Stimulated activated CD4-positive, alpha-beta T cell treated with anti-CD3 and anti-CD28 coated beads, Interleukin-1b, Interleukin-23, amount 100 ng/mL, for 48 hours (primary cell): ENCODE results near the gene TEFM.
"Not testable (repeated sequence)": the region's sequence is repeated elsewhere in the genome, so short reads cannot be mapped to it uniquely, and the experiment has no call there.

Experiments
- DNase-seq: peaks from one replicate; pipeline ENCODE4 v3.0.0-alpha.2; 2020

The TEFM gene, protein sequence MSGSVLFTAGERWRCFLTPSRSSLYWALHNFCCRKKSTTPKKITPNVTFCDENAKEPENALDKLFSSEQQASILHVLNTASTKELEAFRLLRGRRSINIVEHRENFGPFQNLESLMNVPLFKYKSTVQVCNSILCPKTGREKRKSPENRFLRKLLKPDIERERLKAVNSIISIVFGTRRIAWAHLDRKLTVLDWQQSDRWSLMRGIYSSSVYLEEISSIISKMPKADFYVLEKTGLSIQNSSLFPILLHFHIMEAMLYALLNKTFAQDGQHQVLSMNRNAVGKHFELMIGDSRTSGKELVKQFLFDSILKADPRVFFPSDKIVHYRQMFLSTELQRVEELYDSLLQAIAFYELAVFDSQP

DNA sequence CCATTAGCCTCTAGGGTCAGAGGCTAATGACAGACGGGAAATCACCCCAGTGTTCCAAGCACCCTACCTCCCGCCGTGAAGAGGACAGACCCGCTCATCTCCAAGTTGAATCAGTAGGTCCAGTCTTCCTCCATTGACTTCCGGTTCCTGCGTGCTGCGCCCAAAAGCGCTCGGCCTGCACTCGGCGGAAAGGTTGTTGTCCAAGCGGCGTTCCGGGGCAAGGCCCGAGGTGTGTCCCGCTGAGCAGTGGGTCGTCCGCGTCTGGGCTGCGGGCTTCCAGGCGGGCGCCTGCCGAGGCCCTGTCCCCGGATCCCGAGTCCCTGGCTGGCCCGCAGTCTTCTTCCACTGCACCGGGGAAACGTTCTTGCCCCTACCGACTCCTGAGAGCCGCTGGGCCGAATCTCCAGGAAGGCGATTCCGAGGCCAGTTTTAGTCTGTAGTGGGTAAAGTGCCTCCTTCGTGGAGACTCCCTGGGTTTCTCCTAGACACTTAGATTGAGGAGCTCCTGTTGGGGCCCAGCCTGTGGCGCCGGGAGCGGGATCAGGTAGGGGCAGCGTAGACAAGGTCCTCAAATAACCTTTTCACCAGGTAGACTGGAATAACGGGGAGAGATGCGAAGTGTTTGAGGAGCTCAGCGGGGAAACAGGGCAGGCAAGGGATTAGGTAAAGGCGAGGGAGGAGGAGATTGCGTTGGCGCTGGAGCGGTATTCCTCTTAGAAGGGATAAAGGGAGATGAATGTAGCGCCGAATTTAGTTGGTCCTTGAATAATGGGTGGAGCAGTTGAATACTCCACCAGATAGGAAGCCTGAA is at the start of gene TEFM:
TEFM (minus strand) TSS at position 138 of the 811 bp plus-strand sequence; CDS start at position 98, 40 bp downstream.
- DNase-seq = peak; percentile 92

DNA sequence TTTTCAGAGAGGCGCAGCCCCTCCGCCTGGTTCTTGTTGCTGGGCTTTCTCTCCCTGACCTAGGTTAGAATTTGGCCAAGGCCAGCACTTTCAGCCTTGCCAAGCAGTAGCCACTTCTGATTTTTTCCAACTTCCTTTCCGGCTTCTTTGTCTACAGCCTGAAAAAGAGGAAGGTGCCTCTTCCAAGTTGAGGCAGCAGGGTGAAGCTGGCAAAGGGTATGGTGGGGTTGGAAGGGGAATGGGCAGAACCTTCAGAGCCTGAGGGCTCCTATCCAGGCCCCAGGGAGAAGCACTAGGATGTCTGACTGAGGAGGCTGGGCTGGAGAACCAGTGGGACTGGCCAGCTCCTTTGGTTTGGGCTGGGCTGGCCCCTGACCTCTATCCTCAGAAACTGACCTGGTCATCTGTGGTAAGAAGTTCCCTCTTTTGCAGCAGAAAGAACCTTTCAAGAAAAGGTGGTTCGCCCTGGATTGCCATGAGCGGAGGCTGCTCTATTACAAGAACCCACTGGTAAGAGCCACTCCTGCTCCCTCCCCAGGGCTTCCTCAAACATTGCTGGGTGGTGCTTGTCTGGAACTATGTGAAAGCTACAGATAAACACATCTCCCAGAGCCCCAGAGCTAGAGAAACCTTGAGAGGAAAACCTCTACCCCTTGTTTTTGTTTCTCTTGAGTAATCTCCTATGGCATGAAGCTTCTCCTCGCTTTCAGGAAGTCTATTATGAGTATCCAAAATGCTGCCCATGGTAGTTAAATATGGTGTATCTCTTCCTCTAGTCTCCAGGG is 48.2 kb upstream of the TEFM start:
- DNase-seq = no peak

DNA sequence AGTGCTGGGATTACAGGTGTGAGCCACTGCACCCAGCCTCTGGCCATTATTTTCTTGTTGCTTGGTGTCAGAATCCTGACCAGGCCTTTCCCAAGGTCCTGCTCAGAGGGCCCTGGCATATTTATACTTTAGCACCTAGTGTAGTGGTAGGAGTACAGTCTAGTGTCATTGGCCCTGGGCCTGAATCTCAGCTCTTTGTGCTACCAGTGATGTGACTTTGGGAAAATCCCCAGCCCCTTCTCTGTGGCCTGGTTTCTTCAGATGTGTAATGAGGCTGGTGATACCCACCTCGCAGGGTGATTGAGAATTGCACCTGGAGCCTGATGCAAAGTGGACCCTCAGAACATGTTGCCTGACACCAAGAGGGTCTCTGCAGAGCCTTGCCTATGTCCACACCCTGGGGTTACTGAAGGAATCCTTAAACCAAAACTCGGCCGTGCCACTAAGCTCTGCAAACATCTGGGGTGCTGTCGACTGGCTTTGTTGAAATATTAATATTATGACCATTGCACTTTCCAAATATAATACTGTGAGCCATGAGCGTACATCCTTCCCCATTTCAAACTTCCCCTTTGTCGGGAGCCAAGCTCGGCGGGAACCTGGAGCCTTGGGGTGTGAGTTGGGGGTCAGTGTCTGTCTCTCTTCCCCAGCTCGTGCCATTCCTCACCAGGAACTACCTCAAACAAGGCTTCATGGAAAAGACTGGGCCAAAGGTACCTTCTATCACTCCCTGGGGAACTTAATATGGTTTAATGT is 46.8 kb upstream of the TEFM start:
- no peak for DNase-seq

- DNase-seq = no peak
Measured at GRCh38 chr17:30950669-30951399, 44.8 kb upstream of the TEFM start.

GRCh38 chr17:30950189-30950588 is 44.2 kb upstream of the TEFM start:
- no peak for DNase-seq

- no peak for DNase-seq
Measured at GRCh38 chr17:30947796-30948195, 41.8 kb upstream of the TEFM start.

DNA sequence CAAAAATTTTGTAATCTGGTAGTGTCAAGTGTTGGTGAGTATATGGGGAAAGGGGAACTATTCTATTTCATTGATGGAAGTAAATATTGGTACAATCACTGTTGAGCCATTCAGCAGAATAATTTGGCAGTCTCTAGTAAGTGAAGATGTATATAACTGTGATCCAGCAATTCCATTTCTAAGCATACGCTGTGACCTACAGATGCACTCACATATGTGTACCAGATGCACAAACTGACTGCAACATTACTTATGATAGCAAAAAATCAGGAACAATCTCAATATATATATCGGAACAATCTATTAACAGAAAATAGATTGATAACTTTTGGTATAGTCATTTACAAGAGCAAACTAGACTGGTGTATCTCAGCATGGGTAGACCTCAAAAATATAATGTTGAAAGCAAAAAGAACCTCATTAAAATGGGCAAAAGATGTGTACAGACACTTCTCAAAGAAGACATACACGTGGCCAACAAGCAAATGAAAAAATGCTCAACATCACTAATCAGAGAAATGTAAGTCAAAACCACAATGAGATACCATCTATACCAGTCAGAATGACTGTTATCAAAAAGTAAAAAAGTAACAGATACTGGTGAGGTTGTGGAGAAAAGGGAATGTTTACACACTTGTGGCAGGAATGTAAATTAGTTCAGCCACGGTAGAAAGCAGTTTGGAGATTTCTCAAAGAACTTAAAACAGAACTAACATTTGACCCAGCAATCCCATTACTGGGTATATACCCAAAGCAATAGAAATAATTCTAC is 36.5 kb upstream of the TEFM start:
- no peak for DNase-seq

GRCh38 chr17:30939051-30939689 is 33.1 kb upstream of the TEFM start:
- no peak for DNase-seq

DNA sequence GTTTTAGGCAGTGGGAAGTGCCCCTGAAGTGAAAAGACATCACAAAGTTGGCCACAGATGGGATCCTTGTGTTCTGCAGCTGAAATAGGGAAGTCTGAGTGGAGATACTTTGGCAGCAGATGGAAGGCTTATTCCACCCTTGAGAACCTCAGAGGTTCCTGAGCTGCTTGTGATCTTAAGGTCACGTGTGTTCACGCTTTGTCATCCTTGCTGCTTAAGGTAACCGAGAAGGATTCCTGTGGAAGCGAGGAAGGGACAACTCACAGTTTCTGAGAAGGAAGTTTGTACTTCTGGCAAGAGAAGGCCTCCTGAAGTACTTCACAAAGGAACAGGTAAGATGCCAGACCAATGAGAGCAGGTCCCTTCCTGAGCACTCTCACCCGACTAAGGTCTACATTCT is 27.9 kb upstream of the TEFM start:
- DNase-seq = no peak

DNA sequence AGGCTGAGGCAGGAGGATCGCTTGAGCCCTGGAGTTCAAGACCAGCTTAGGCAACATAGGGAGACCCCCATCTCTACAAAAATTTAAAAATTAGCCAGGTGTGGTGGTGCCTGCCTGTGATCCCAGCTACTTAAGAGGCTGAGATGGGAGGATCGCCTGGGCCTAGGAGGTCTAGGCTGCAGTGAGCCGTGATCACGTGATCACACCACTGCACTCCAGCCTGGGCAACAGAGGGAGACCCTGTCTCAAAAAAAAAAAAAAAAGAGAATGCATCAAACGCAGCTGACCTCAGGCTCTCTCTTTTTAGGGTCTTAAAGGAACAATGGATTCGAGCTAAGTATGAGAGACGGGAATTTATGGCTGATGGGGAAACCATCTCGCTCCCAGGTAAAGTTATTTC is 25.5 kb upstream of the TEFM start:
- DNase-seq = not testable (repeated sequence)

DNA sequence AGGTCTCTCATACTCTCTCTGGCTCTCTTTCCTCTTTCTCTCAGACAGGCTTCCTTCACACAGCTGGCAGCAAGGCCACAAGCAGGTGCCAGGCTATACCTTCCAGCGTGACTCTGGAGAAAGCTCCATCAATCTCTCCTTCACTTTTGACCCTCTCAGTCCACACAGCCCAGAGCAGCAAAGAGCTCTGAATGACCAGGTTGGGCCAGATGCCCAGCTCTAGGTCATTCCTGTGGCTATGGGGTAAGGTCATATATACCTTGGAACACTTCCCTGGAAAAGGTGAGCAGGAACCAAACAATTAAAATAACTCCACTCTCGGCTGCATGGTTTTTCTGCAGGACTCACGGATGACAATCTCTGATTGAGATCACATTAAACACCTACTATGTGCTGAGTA is 24.5 kb upstream of the TEFM start:
- DNase-seq = no peak

DNA sequence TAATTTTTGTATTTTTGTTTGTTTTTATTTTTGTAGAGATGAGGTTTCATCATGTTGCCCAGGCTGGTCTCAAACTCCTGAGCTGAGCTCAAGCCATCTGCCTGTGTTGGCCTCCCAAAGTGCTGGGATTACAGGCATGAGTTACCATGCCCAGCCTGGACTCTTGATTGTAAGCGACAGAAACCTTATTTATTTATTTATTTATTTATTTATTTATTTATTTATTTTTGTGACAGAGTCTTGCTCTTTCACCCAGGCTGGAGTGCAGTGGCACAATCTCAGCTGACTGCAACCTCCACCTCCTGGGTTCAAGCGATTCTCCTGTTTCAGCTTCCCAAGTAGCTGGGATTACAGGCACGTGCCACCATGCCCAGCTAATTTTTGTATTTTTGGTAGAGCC is 23.8 kb upstream of the TEFM start:
- DNase-seq = not testable (repeated sequence)

DNA sequence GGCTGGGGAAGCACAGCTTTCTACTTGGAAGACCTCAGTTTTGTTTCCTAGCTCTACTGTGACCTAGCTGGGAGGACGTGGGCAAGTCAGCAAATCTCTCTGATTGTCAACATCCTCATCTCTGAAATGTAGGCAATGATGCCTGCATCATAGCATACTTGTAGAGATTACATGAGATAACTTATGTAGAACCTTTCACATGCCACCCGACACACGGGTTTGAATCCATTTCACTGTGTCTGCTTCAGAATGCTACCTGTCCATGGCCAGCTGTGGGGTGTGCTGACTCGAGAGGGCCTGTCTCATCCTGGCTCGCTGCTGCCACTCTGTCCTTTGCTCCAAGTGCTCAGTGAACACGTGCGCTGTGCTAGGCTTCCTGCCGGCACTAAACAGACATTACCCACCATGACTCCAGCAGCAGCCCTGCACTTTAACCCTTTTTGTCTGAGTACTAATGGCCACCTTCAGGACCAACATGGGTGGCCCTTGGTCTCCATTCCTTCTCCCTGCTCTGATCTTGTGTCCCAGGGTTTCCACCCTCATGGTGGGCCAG is 23.1 kb upstream of the TEFM start:
- DNase-seq = no peak

DNA sequence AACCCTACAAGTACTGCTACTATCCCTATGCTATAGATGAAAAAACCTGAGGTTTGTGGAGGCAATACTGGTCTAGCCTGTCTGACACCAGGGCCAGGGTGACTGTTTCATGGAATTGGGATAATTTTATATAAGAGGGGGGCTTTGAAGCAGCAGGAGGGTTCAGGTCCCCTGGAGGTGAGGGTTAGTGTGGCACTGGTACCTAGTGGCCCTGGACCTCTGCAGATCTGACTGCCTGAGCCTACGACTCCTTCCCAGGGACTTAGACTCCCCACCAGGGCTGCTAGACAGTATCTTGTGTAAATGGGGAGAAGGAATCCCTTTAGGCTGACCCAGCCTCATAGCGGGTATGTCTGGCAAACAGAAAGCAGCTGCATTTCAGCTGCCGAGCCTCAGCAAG is 22.5 kb upstream of the TEFM start:
- no peak for DNase-seq

DNA sequence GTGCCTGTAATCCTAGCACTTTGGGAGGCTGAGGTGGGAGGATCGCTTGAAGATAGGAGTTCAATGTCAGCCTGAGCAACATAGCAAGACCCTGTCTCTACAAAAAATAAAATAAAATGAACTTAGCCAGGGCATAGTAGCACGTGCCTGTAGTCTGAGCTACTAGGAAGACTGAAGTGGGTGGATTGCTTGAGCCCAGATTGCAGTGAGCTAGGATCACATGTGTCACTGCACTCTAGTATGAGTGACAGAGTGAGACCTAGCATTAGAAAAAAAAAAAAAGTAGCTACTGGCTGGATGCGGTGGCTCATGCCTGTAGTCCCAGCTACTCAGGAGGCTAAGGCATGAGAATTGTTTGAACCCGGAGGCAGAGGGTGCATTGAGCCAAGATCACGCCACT is 21.7 kb upstream of the TEFM start:
- no peak for DNase-seq

DNA sequence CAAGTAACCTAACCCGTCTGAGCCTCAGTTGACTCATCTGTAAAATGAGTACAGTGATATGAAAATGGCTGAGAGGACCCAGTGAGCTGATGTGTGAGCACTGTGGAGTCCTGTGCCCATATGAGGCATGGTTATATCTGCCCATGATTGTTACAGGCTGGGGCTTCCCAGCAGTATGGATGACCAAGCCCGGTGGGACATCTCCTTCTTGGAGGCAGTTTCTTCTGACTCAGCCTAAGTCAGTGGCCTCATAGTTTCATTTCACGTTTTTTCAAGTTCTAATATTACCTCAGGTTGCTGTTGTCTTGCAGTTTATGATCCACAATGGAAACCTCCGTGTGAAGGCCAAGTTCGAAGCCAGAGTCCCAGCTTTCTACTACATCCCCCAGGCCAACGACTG is 20.5 kb upstream of the TEFM start:
- no peak for DNase-seq

DNA sequence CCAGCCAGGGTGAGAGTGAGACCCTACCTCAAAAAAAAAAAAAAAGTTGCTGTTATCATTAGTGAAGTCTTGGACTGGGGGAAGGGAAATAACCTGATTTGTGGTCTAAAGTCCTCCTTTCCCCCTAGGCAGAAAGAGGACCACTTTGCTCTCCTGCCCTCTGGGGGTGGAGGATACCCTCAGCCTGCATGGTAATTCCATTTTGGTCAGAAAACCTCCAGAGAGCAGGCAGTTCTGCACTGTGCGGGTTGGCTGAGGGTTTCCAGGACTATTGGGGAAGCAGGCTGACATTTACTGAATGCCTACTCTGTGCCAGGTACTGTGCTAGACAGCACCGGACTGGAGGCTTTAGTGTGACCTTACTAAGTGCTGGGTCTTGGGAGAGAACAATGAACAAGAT is 18.3 kb upstream of the TEFM start:
- no peak for DNase-seq

- DNase-seq = no peak
Measured at GRCh38 chr17:30922235-30923030, 16.4 kb upstream of the TEFM start.

- DNase-seq = no peak
Measured at GRCh38 chr17:30921544-30922196, 15.6 kb upstream of the TEFM start, which contains the start of gene ADAP2. TSS of gene ADAP2 (plus strand) at chr17:30921945. CDS start at chr17:30922015, 70 bp downstream.
